Left forelimb (tissue), 1 donor: ENCODE measurements around the gene CADM1.
"Not testable (repeated sequence)": the region's sequence is repeated elsewhere in the genome, so short reads cannot be mapped to it uniquely, and the experiment has no call there.

Experiments used
- DNase-seq: peaks from one replicate; pipeline ENCODE4 v3.0.0-alpha.2; 2018; ENCODE audit warnings: low spot score

CADM1 gene

GRCh38 chr11:115476463-115477286 is 27.5 kb downstream of the CADM1 start:
- no peak for DNase-seq

DNA sequence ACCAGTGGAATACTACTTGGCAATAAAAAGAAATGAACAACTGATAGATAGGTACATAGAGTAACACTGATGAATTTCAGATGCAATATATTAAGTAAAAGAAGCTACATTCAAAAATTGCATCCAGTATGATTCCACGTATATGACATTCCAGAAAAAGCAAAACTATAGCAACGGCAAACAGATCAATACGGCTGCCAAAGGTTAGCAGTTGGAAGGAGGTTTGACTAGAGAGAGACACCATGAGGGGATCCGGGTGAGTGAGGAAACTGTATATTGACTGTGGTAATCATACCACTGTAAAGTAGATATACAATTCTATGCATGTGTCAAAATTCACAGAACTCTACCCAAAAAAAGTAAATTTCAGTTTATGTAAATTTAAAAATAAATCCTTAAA is 28.7 kb downstream of the CADM1 start:
- no peak for DNase-seq

DNA sequence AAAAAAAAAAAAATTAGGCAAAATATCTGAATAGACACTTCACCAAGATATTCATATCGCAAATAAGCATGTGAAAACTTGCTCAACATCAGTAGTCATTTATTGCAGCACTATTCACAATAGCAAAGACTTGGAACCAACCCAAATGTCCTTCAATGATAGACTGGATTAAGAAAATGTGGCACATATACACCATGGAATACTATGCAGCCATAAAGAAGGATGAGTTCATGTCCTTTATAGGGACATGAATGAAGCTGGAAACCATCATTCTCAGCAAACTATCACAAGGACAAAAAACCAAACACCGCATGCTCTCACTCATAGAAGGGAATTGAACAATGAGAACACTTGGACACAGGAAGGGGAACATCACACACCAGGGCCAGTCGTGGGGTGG is 29.9 kb downstream of the CADM1 start:
- not testable (repeated sequence) for DNase-seq

- DNase-seq = no peak
These were observed 31.0 kb downstream of the CADM1 start for GRCh38 chr11:115473167-115473566.

DNA sequence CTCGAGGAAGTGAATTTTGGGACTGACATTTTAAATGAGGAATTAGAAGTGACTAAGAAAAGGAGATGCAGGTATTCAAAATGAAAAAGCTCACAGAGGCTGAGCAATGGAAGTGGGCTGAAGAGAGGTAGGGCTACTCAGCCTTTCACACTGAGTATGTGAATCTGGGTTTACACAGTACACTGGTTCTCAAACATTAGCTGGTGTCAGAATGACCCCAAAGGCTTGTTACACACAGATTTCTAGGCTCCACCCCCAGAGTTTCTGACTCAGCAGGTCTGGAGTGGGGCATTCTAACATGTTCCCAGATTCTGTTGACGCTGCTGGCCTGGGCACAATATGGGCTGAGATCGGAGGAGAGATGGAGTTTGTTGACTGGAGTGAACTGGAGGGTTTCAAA is 32.8 kb downstream of the CADM1 start:
- DNase-seq = no peak

DNA sequence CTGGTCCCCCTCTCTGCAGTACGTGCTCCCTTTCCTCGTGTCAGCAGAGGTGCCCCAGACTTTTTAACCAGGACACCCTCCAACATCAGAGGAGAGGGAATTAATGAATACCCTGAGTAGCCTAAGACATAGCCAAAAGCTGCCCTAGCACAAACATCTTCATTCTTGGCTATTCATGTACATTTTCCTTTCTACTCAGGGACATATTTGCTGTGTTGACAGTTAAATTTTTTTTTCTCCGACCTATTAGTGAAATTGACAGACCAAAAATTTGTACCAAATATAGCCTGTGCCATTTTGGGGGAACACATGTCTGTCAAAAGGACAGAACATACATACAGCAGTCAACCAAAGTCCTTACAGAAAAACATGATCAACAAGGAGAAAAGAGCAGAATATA is 33.3 kb downstream of the CADM1 start:
- no peak for DNase-seq

DNA sequence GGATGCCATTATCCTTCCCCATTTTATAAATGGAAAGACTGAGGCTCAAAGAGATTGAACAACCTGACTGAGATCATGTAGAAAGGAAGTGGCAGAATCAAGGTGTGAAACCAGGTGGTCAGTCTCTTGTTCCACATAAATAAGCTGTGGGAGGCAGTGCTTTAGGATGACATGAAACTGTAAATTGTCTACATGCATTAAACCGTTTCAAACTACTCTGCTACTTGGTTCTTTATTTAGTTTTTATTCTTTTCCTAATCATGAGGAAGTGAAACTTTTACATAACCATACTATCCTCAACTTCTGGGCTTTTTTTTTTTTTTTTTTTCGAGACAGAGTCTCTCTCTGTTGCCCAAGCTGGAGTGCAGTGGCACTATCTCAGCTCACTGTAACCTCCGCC is 34.9 kb downstream of the CADM1 start:
- no peak for DNase-seq

DNA sequence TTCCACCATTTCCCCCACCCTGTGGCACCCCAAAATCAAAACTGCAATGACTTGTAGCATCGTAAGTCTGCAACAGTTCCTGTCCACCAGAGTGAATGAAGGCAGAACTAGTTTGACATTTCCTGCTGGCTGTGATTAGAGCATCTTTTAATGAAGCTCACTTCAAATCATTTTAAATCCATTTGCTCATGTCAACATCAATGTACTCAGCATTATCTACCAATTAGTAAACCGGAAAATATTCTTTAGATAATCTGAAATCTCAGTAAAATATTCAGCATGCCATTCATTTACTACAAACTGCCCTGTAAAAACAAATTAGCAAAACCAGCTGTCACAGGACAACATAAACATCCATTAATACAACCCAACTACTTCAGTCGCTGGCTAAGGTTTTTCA is 38.1 kb downstream of the CADM1 start:
- no peak for DNase-seq

DNA sequence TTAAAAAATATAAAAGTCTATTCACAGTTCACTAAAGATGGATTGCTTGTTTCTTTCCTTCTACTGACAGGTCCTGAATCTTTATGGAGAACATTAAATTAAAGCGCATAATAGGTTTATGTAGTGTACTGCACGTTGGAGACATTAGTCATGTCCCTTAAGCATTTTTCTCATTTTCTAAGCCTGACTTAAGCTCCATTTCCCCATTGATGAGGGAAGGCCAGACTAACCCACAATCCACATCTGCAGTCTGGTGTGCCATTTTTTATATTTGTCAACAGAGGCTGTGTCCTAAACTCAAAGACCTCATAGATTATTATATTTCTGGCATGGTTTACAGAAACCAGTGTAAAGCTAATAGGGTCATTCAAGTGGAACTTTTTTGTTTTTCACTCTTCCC is 39.9 kb downstream of the CADM1 start:
- DNase-seq = no peak

DNA sequence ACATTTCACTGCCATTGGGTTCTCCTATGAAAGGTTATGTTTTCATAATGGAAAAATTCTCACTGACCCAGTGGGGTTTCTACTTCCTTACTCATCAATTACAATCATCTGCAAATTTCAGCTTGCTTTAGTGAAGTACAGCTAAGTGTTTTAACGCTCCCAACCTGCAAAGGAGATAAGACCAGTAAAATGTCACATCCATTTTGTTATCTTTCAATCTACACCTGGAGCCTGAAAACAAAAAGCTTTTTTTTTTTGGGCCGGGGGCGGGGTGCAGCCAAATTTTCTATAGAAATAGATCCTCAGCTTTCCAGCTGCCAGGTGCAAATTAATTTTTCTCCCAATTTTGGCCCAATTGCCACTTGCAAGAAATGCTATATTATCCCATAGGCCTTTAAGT is 40.6 kb downstream of the CADM1 start:
- DNase-seq = no peak

- no peak for DNase-seq
These were observed 41.5 kb downstream of the CADM1 start for GRCh38 chr11:115462757-115463156.

- DNase-seq = no peak
These were observed 42.1 kb downstream of the CADM1 start for GRCh38 chr11:115462004-115462541.

DNA sequence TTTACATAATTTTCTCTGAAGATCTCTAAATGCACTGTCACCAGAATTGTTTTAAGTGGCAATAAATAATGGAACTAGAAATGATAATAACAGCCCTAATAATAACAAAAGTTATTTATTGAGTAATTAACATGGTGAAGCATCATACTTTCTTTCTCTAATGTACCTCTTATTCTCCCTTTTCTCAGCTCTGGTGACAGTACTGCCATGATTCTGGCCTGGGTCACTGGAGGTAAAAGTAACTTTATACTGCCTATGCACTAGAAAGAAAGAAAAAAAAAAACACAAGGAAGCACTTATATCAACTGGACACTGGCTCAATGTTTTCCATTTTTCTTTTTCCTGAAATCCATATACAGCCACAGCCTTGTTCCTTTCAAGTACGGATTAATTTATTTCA is 43.7 kb downstream of the CADM1 start:
- no peak for DNase-seq

GRCh38 chr11:115459563-115459962 is 44.7 kb downstream of the CADM1 start:
- no peak for DNase-seq

DNA sequence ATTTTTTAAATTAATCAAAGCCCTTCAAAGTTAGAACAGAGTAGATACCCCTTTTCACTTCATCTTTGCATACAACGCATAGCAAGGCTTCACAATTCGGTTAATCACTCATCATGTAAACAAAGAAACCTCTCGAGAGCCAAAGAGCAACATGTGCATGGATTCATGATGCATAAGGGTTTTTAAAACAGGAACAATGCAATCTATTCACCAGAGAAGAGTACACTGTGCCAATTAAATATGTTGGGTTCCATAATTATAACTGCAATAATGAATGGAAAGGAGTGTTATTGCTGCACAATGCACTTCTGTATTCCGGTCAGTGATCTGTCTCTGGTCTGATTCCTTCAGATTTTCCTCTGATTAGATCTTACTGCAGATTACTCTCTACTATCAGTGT is 45.3 kb downstream of the CADM1 start:
- no peak for DNase-seq

DNA sequence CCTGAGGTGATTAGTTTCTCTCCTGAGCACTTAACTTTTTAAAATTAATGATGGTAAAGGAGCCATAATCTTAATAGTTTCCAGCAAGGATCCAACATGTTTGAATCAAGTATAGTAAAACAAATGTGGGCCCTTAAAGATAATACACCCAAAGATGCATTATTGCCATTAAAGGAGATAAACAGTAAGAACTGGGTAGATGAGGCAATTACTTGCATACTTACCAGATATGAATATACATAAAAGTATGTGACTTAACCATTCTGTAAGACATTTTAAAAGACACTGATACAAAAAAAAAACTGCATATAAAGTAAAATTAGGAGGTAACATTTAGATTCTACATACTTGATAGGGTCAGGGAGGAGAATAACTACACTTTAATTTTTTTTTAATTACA is 48.2 kb downstream of the CADM1 start:
- DNase-seq = no peak

GRCh38 chr11:115455613-115456012 is 48.6 kb downstream of the CADM1 start:
- DNase-seq = no peak

DNA sequence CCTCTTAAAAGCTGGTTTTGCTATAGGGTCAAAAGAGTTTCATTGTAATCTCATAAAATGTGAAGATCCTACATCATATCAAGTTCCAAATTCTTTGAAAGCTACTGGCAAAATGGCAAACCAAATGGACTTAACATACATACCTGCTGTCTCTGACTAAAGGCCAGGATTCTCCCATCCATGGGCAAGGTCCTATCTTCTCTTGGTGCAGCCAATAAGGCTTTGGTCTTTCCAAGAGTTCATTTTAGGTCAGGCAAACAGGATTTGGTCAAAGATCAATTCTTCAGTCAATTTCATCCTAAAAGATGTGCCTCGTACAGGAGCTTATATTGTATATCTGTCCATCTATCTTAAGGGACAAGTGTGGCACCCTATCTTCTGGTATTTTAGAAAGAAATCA is 49.7 kb downstream of the CADM1 start:
- no peak for DNase-seq

GRCh38 chr11:115453693-115454490 is 50.3 kb downstream of the CADM1 start:
- no peak for DNase-seq

- no peak for DNase-seq
These were observed 52.0 kb downstream of the CADM1 start for GRCh38 chr11:115452241-115452640.

DNA sequence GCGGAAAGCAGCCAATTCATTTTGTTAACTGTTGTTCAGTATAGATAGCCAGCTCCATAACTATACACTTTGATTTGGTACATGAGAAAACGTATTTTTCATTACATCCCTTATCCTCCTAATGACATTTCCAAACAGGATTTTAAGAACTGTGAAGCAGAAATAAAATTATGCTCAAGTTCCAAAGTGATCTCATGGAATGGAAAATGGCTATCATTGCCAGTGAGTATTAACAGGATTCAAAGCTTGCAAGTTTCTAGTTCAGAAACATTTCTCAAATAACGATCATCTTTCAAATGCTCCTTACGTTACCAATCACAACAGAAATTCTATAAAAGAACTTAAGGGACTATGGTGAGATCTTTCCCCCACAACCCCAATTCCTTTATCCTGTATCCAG is 53.7 kb downstream of the CADM1 start:
- DNase-seq = no peak

GRCh38 chr11:115447273-115447864 is 56.8 kb downstream of the CADM1 start:
- no peak for DNase-seq

GRCh38 chr11:115446214-115446613 is 58.0 kb downstream of the CADM1 start:
- DNase-seq = no peak
